ENCODE measurements around the gene FUOM. TPM values are rescaled to one million over a fixed set of nuclear protein-coding genes. Genes with fewer than 3 reads are reported as not detected.
"Not testable (repeated sequence)": the region's sequence is repeated elsewhere in the genome, so short reads cannot be mapped to it uniquely, and the experiment has no call there.

Gene FUOM
- total RNA-seq, 1 experiment from 2014 or later, result 41.8 TPM

DNA sequence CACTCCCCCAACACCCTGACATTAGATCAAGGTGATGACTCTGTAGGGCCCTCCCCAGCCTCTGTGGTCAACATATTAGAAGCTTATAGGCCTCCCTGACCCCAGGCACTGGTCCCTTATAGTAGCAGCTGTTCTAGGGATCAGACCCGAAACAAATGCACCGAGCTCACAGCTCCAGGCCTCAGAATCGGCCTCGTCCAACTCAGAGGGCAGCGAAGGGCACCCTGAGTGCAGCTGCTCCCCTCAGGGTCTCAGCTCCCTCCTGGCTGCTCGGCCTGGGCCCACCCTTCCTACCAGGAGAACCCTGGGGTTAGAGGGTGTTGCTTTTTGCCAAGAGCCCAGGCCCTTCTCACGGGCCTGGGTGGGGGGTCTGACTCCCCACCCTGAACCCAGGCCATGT is 10.3 kb upstream of the FUOM start:
- no CpG with 5 or more reads among the region's 7 CpGs for WGBS (ENCODE audit: extremely low coverage, insufficient read length, low lambda C conversion rate)
- Histone ChIP-seq H3K23me2 (ENCODE audit: insufficient read length, low read depth, low read length, poor library complexity, severe bottlenecking) (no peaks in the 10 kb centered on the region), H2BK12ac (ENCODE audit: insufficient read length, low read depth, low read length) (no peak overlapping the region), H3K4me1 (ENCODE audit: insufficient read depth, low read length) (no peaks in the 10 kb centered on the region), H2AFZ (ENCODE audit: low read length) (no peak overlapping the region), H2BK120ac (ENCODE audit: low read depth, low read length, poor library complexity, severe bottlenecking) (no peak overlapping the region), H3K23ac (ENCODE audit: insufficient read length, low read depth, low read length) (no peak overlapping the region), H3T11ph (ENCODE audit: low read length) (no peak overlapping the region), H4K20me1 (ENCODE audit: control insufficient read depth, insufficient read depth, insufficient read length) (no peaks in the 10 kb centered on the region), H3K4ac (ENCODE audit: low read depth, low read length) (no peak overlapping the region), H2BK15ac (ENCODE audit: low read depth, low read length) (no peak overlapping the region), H4K91ac (ENCODE audit: insufficient read length, low read depth, low read length) (no peak overlapping the region), H3K27me3 (ENCODE audit: insufficient read depth, low read length) (no peaks in the 10 kb centered on the region), H2AK5ac (ENCODE audit: insufficient read length, low read length) (no peak overlapping the region), H2BK5ac (ENCODE audit: insufficient read length, low read length) (no peak overlapping the region), H3K79me2 (ENCODE audit: insufficient read depth, low read length) (no peaks in the 10 kb centered on the region), H3K9ac (ENCODE audit: extremely low read depth, insufficient read length, low read length) (no peak overlapping the region), H4K5ac (ENCODE audit: insufficient read length, low read depth, low read length) (no peak overlapping the region), H3K27ac (ENCODE audit: insufficient read length, low read depth, low read length) (no peak overlapping the region), H3K18ac (ENCODE audit: insufficient read length, low read depth, low read length) (no peak overlapping the region), H3K79me1 (ENCODE audit: insufficient read depth, low read depth, low read length, poor library complexity, severe bottlenecking) (no peaks in the 10 kb centered on the region), H4K8ac (replicated peaks; ENCODE audit: insufficient read length, low read depth, low read length) (no peak overlapping the region), H3K9me3 (ENCODE audit: control insufficient read depth, low read depth, low read length) (no peaks in the 10 kb centered on the region), H3K56ac (ENCODE audit: insufficient read length, low read depth, low read length) (no peak overlapping the region), H2BK20ac (ENCODE audit: low read depth, low read length, poor library complexity, severe bottlenecking) (no peak overlapping the region), H3K14ac (ENCODE audit: insufficient read depth, low read length) (no peak overlapping the region), H3K4me2 (ENCODE audit: insufficient read depth, insufficient read length, low read length) (no peak overlapping the region)
- no peak overlapping the region for H3K27ac Mint-ChIP-seq
- H3K27me3 Mint-ChIP-seq (ENCODE audit: low read depth), result no peaks in the 10 kb centered on the region
- H3K4me3 Mint-ChIP-seq, result no peak overlapping the region
- H3K9me3 Mint-ChIP-seq, result no peaks in the 10 kb centered on the region
- peaks cover 30 to 64% (median 63%) of the 10 kb centered on the region in 3 experiments; a peak in 6 of 7 replicates for H3K36me3 Mint-ChIP-seq (ENCODE audit: insufficient read depth in 1 of 3, low read depth in 3 of 3)
- DNase-seq, result no peak
- H3K4me1 Mint-ChIP-seq, result peaks cover 2 to 4% of the 10 kb centered on the region in 2 experiments; a peak in 2 of 4 replicates
- TF ChIP-seq, protein P1, sequence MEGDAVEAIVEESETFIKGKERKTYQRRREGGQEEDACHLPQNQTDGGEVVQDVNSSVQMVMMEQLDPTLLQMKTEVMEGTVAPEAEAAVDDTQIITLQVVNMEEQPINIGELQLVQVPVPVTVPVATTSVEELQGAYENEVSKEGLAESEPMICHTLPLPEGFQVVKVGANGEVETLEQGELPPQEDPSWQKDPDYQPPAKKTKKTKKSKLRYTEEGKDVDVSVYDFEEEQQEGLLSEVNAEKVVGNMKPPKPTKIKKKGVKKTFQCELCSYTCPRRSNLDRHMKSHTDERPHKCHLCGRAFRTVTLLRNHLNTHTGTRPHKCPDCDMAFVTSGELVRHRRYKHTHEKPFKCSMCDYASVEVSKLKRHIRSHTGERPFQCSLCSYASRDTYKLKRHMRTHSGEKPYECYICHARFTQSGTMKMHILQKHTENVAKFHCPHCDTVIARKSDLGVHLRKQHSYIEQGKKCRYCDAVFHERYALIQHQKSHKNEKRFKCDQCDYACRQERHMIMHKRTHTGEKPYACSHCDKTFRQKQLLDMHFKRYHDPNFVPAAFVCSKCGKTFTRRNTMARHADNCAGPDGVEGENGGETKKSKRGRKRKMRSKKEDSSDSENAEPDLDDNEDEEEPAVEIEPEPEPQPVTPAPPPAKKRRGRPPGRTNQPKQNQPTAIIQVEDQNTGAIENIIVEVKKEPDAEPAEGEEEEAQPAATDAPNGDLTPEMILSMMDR (conservative IDR thresholded peaks at IDR 0.05), result no peak

DNA sequence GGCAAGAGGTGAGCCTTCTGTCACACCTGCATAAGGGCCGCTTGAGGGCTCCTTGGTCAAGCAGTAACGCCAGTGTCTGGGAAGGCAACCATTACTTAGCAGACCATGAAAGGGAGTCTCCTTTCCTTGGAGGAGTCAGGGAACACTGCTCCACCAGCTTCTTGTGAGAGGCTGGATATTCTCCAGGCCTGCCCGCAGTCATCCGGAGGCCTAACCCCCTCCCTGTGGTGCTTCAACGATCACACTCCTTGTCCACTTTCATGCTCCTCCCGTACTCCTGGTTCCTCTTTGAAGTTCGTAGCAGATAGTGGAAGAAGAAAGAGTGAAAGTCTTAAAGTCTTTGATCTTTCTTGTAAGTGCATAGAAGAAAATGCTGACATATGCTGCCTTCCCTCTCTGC is 9.6 kb upstream of the FUOM start:
- H2AK5ac ChIP-seq (ENCODE audit: insufficient read length, low read length); H4K8ac ChIP-seq (replicated peaks; ENCODE audit: insufficient read length, low read depth, low read length); H4K91ac ChIP-seq (ENCODE audit: insufficient read length, low read depth, low read length); H3K4me1 Mint-ChIP-seq; H3K9ac ChIP-seq (ENCODE audit: extremely low read depth, insufficient read length, low read length); H3K79me2 ChIP-seq (ENCODE audit: insufficient read depth, low read length); H3K4me1 ChIP-seq (ENCODE audit: insufficient read depth, low read length); H3K4me2 ChIP-seq (ENCODE audit: insufficient read depth, insufficient read length, low read length); H3T11ph ChIP-seq (ENCODE audit: low read length); H3K4me3 Mint-ChIP-seq; H3K14ac ChIP-seq (ENCODE audit: insufficient read depth, low read length); H3K27ac ChIP-seq (ENCODE audit: insufficient read length, low read depth, low read length); H3K23ac ChIP-seq (ENCODE audit: insufficient read length, low read depth, low read length); H3K9me3 Mint-ChIP-seq; H2BK20ac ChIP-seq (ENCODE audit: low read depth, low read length, poor library complexity, severe bottlenecking); H3K27me3 ChIP-seq (ENCODE audit: insufficient read depth, low read length); H3K18ac ChIP-seq (ENCODE audit: insufficient read length, low read depth, low read length); H3K9me3 ChIP-seq (ENCODE audit: control insufficient read depth, low read depth, low read length); H2BK120ac ChIP-seq (ENCODE audit: low read depth, low read length, poor library complexity, severe bottlenecking); H3K27ac Mint-ChIP-seq; H3K27me3 Mint-ChIP-seq (ENCODE audit: low read depth); H4K20me1 ChIP-seq (ENCODE audit: control insufficient read depth, insufficient read depth, insufficient read length); H3K79me1 ChIP-seq (ENCODE audit: insufficient read depth, low read depth, low read length, poor library complexity, severe bottlenecking); H3K4ac ChIP-seq (ENCODE audit: low read depth, low read length); H3K23me2 ChIP-seq (ENCODE audit: insufficient read length, low read depth, low read length, poor library complexity, severe bottlenecking); H3K56ac ChIP-seq (ENCODE audit: insufficient read length, low read depth, low read length); H2AFZ ChIP-seq (ENCODE audit: low read length); H2BK12ac ChIP-seq (ENCODE audit: insufficient read length, low read depth, low read length); H2BK15ac ChIP-seq (ENCODE audit: low read depth, low read length); DNase-seq; H2BK5ac ChIP-seq (ENCODE audit: insufficient read length, low read length); H4K5ac ChIP-seq (ENCODE audit: insufficient read length, low read depth, low read length): not testable (repeated sequence)
- WGBS (ENCODE audit: extremely low coverage, insufficient read length, low lambda C conversion rate), result no CpG with 5 or more reads among the region's 7 CpGs
- H3K36me3 Mint-ChIP-seq (ENCODE audit: insufficient read depth in 1 of 3, low read depth in 3 of 3), result peaks cover 31 to 70% (median 69%) of the 10 kb centered on the region in 3 experiments; a peak in 6 of 7 replicates
